H1 (cell line): ENCODE data around the gene HSPA4. TPM values are rescaled to one million over a fixed set of nuclear protein-coding genes. Genes with fewer than 3 reads are reported as not detected.

ENCODE experiments used
- CTCF ChIA-PET: fragments of 300-600 bp; sonication (Branson Sonifier 250); formaldehyde crosslinking; loops from one replicate; lab custom pipeline; 2021; ENCODE audit not compliant: partially characterized antibody; lab: Charles Lee
- POLR2A ChIA-PET: fragments of 300-600 bp; sonication (Branson Sonifier 250); formaldehyde crosslinking; loops from one replicate; lab custom pipeline; 2021; ENCODE audit warnings: inconsistent platforms; ENCODE audit not compliant: partially characterized antibody; lab: Charles Lee
- DNase-seq, 2 experiments: peaks; one replicate each; pipeline versions ENCODE4 v3.0.0 to v3.0.0-alpha.2; 2010 to 2022; ENCODE audit warnings: low spot score in 2 of 2, low read depth in 1 of 2, mixed read lengths in 1 of 2
- FAIRE-seq: peaks from 2 replicates; lab custom pipeline; 2011; peaks lifted over from hg19 to GRCh38; lab: Jason Lieb, UNC
- H2AFZ ChIP-seq: 2 replicates; pipeline ENCODE4 v1.8.1; 2012; ENCODE audit warnings: low read length, inconsistent platforms
- H2AK5ac ChIP-seq: 2 replicates; pipeline ENCODE4 v1.6.1; 2013; ENCODE audit warnings: low read depth, low read length
- H2BK120ac ChIP-seq: replicated peaks from 2 replicates; pipeline ENCODE3; 2013; ENCODE audit warnings: low read depth, low read length, inconsistent platforms
- H2BK12ac ChIP-seq: 2 replicates; pipeline ENCODE4 v1.6.1; 2013; ENCODE audit warnings: low read depth, low read length
- H2BK15ac ChIP-seq: 2 replicates; pipeline ENCODE4 v1.6.1; 2013; ENCODE audit warnings: low read length
- H2BK20ac ChIP-seq: 2 replicates; pipeline ENCODE4 v1.6.1; 2013; ENCODE audit warnings: low read length
- H2BK5ac ChIP-seq: 2 replicates; pipeline ENCODE4 v1.6.1; 2013; ENCODE audit warnings: low read depth, low read length
- H3K14ac ChIP-seq: 2 replicates; pipeline ENCODE4 v1.6.1; 2013; ENCODE audit warnings: inconsistent platforms; ENCODE audit not compliant: insufficient read length
- H3K18ac ChIP-seq: 2 replicates; pipeline ENCODE4 v1.6.1; 2013; ENCODE audit warnings: low read length; ENCODE audit errors: extremely low read depth
- H3K23ac ChIP-seq: 2 replicates; pipeline ENCODE4 v1.6.1; 2013; ENCODE audit warnings: inconsistent platforms; ENCODE audit not compliant: insufficient read length
- H3K23me2 ChIP-seq: 2 replicates; pipeline ENCODE4 v1.6.1; 2013; ENCODE audit warnings: low read depth, low read length
- H3K27ac ChIP-seq: 2 replicates; pipeline ENCODE4 v1.6.1; 2011; ENCODE audit warnings: low read depth, low read length, inconsistent platforms
- H3K27me3 ChIP-seq, 4 experiments: replicated peaks in 1 of 4; 1 replicate in 1 of 4; 2 replicates in 3 of 4; pipeline versions ENCODE4 v1.6.1 to v1.8.1; 2011 to 2013; ENCODE audit warnings: low read length in 3 of 4, mild to moderate bottlenecking in 3 of 4, inconsistent platforms in 2 of 4, mixed read lengths in 2 of 4, moderate library complexity in 1 of 4; ENCODE audit not compliant: control insufficient read depth in 3 of 4, insufficient read depth in 3 of 4; ENCODE audit errors: extremely low read depth in 1 of 4
- H3K36me3 ChIP-seq, 4 experiments: 2 replicates each; pipeline versions ENCODE4 v1.6.1 to v1.8.1; 2011 to 2013; ENCODE audit warnings: mild to moderate bottlenecking in 4 of 4, low read length in 3 of 4, moderate library complexity in 2 of 4, control low read depth in 1 of 4, inconsistent platforms in 1 of 4; ENCODE audit not compliant: insufficient read depth in 4 of 4, control insufficient read depth in 2 of 4
- H3K4ac ChIP-seq: replicated peaks from 2 replicates; pipeline ENCODE3; 2013; ENCODE audit warnings: low read length, low read depth, mixed read lengths, inconsistent platforms; ENCODE audit not compliant: insufficient read length
- H3K4me1 ChIP-seq, 4 experiments: replicated peaks in 1 of 4; 1 replicate in 1 of 4; 2 replicates in 3 of 4; pipeline versions ENCODE4 v1.6.1 to v1.8.1; 2011 to 2013; ENCODE audit warnings: low read length in 3 of 4, inconsistent platforms in 2 of 4, mixed read lengths in 1 of 4; ENCODE audit not compliant: insufficient read depth in 4 of 4, control insufficient read depth in 3 of 4
- H3K4me2 ChIP-seq, 2 experiments: 2 replicates each; pipeline versions ENCODE4 v1.6.1 to v1.8.1; 2011 to 2013; ENCODE audit warnings: low read depth in 2 of 2, low read length in 2 of 2, control low read depth in 1 of 2, inconsistent platforms in 1 of 2, mild to moderate bottlenecking in 1 of 2; ENCODE audit not compliant: insufficient read depth in 1 of 2
- H3K4me3 ChIP-seq, 4 experiments: fragments of 200-600, 300-600 bp in 1 of 4; sonication (generic), shearing (Covaris generic), sonication (Bioruptor Twin) in 1 of 4; 2 replicates each; pipeline versions ENCODE4 v1.5.1 to v1.8.1; 2011 to 2016; ENCODE audit warnings: low read length in 4 of 4, low read depth in 3 of 4, control low read depth in 2 of 4, inconsistent platforms in 2 of 4, mild to moderate bottlenecking in 2 of 4, mixed read lengths in 1 of 4, moderate library complexity in 1 of 4; ENCODE audit not compliant: insufficient read depth in 2 of 4; ENCODE audit errors: extremely low read depth in 1 of 4
- H3K56ac ChIP-seq: replicated peaks from 2 replicates; pipeline ENCODE3; 2013; ENCODE audit warnings: low read depth, mild to moderate bottlenecking, mixed read lengths, low read length, inconsistent platforms; ENCODE audit not compliant: insufficient read length
- H3K79me1 ChIP-seq: 2 replicates; pipeline ENCODE4 v1.6.1; 2013; ENCODE audit warnings: low read depth, low read length, control low read depth
- H3K79me2 ChIP-seq, 2 experiments: 2 replicates each; pipeline versions ENCODE4 v1.6.1 to v1.8.1; 2012 to 2013; ENCODE audit warnings: low read length in 2 of 2, mild to moderate bottlenecking in 2 of 2, inconsistent platforms in 1 of 2; ENCODE audit not compliant: insufficient read depth in 2 of 2, control insufficient read depth in 1 of 2
- H3K9ac ChIP-seq, 4 experiments: replicated peaks in 1 of 4; 1 replicate in 1 of 4; 2 replicates in 3 of 4; pipeline versions ENCODE4 v1.6.1 to v1.8.1; 2011 to 2013; ENCODE audit warnings: low read depth in 3 of 4, low read length in 3 of 4, control low read depth in 2 of 4, mild to moderate bottlenecking in 2 of 4, moderate library complexity in 2 of 4, inconsistent platforms in 1 of 4; ENCODE audit errors: extremely low read depth in 1 of 4
- H3K9me3 ChIP-seq, 2 experiments: 2 replicates each; pipeline versions ENCODE4 v1.6.1 to v1.8.1; 2012 to 2013; ENCODE audit warnings: mild to moderate bottlenecking in 2 of 2, moderate library complexity in 2 of 2, control low read depth in 1 of 2, inconsistent platforms in 1 of 2, low read depth in 1 of 2, low read length in 1 of 2, mixed read lengths in 1 of 2; ENCODE audit not compliant: insufficient read depth in 2 of 2
- H4K20me1 ChIP-seq, 2 experiments: replicated peaks in 1 of 2; 2 replicates each; pipeline versions ENCODE3 to v1.8.1; 2011 to 2013; ENCODE audit warnings: inconsistent platforms in 2 of 2, low read length in 2 of 2, mild to moderate bottlenecking in 1 of 2; ENCODE audit not compliant: insufficient read depth in 2 of 2, control insufficient read depth in 1 of 2
- H4K5ac ChIP-seq: 2 replicates; pipeline ENCODE4 v1.6.1; 2013; ENCODE audit warnings: low read length, low read depth, mixed read lengths, inconsistent platforms; ENCODE audit not compliant: insufficient read length
- H4K8ac ChIP-seq: 2 replicates; pipeline ENCODE4 v1.8.0; 2013; ENCODE audit warnings: mild to moderate bottlenecking, moderate library complexity, low read length, inconsistent platforms; ENCODE audit not compliant: insufficient read depth; ENCODE audit errors: extremely low read depth
- H4K91ac ChIP-seq: replicated peaks from 2 replicates; pipeline ENCODE3; 2013; ENCODE audit warnings: low read length, mixed read lengths, inconsistent platforms; ENCODE audit not compliant: insufficient read length
- CHD1 ChIP-seq: IDR thresholded peaks from 2 replicates; pipeline ENCODE4 v1.6.1; 2012; ENCODE audit warnings: low read depth, low read length, improper control_type of control experiment
- EGR1 ChIP-seq: IDR thresholded peaks from 2 replicates; pipeline ENCODE4 v1.6.1; 2011; ENCODE audit warnings: low read depth, low read length, borderline replicate concordance
- HDAC6 ChIP-seq: IDR thresholded peaks from one replicate; pipeline ENCODE4 v1.7.1; 2012; ENCODE audit warnings: low read depth, mild to moderate bottlenecking, inconsistent platforms, low read length, moderate library complexity
- SP1 ChIP-seq: IDR thresholded peaks from 2 replicates; pipeline ENCODE4 v1.6.1; 2011; ENCODE audit warnings: low read depth, low read length
- TCF12 ChIP-seq: IDR thresholded peaks from 2 replicates; pipeline ENCODE4 v1.6.1; 2011; ENCODE audit warnings: low read depth, mild to moderate bottlenecking, low read length
- USF2 ChIP-seq: IDR thresholded peaks from 2 replicates; pipeline ENCODE4 v1.6.1; 2011; ENCODE audit warnings: low read length, improper control_type of control experiment
- ZNF274 ChIP-seq: IDR thresholded peaks from 2 replicates; pipeline ENCODE4 v1.7.0; 2012; ENCODE audit warnings: low read length, borderline replicate concordance; ENCODE audit errors: extremely low read depth
- WGBS, 2 experiments: shearing (Covaris generic) in 1 of 2; methylation state at CpG; one replicate each; pipeline versions ENCODE4 v1.1.6 to v1.1.7; 2013 to 2015; ENCODE audit warnings: low lambda C conversion rate in 2 of 2, mixed read lengths in 2 of 2, inconsistent platforms in 1 of 2, low coverage in 1 of 2, missing lambda C conversion rate in 1 of 2; ENCODE audit not compliant: insufficient replicate concordance in 2 of 2, insufficient coverage in 1 of 2, insufficient read length in 1 of 2; ENCODE audit errors: extremely low coverage in 1 of 2, missing lambda C conversion rate in 1 of 2; 5-methylcytosine and 5-hydroxymethylcytosine counted together
- polyA plus RNA-seq, 7 experiments: library from polyadenylated mRNA; depleted of rRNA in 3 of 7; stranded (reverse) in 5 of 7; unstranded in 2 of 7; fragments of >200 nt in 5 of 7; fragments of 200-250 nt in 2 of 7; gene quantifications; 1 replicate in 5 of 7; 2 replicates in 1 of 7; 4 replicates in 1 of 7; pipeline versions ENCODE4 v1.2.1 to v1.2.3, GENCODE V29; 2011 to 2013; ENCODE audit warnings: missing spikeins in 2 of 7, mixed read lengths in 2 of 7
- total RNA-seq: library from RNA; stranded (reverse); fragmentation: NEBNext Ultra II Directional; extraction: Animal tissue kit (Norgen Biotek cat#: 25700); gene quantifications from 2 replicates; pipeline ENCODE4 v1.2.1, GENCODE V29; 2021
- TF ChIP-seq, protein P1 (sequence below): IDR thresholded peaks from 2 replicates; pipeline ENCODE4 v1.6.1; 2011; ENCODE audit warnings: low read depth, mild to moderate bottlenecking, low read length; ENCODE audit not compliant: insufficient read depth

The HSPA4 gene
- total and polyA plus RNA-seq, 2 of the 8 experiments (the other 6 are each of a cell fraction or from before 2014, with no cell fraction given), result 28.9 to 445 TPM

DNA sequence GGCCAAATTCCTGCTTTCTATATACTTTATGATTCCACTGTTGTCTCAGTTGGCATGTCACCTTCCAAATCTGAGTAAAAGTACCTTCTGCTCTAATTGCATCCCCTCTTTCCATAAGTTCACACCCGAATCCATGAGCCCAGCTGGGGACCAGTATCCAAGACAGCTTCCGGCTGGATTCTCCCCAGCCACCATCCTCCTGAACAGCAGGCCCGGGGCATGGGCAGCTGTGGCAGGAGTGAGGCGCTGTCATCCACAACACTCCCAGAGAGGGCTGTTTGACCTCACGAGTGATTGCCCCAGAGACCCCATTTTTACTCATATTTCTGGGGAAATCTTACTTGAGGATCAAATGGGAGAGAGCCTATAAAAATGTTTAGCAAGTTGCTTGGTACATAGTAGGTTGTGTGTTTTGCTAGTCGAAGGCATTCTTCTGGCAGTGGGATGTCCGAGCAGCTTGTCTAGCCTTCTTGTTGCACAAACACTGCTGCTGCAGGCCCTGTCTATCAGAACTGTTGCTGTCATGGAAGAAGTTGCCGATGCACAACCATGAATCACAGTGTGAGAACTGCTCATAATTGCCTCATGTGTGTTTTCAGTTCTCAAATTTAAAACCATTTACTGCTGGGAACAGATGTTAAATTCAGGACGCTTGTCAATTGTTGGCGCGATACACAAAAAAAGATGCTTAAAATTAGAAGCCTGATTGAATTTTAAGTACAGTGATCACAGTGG is 93.8 kb downstream of the HSPA4 start:
- no peak overlapping the region for H3K14ac ChIP-seq
- no peak overlapping the region for H3K4me3 ChIP-seq
- no peak overlapping the region for H2AFZ ChIP-seq
- no peak overlapping the region for H3K18ac ChIP-seq
- no peaks in the 10 kb centered on the region for H4K20me1 ChIP-seq
- no peak overlapping the region for H2BK5ac ChIP-seq
- H3K79me1 ChIP-seq, result no peaks in the 10 kb centered on the region
- H4K91ac ChIP-seq, result no peak overlapping the region
- H3K56ac ChIP-seq, result no peak overlapping the region
- no peak overlapping the region for H3K23ac ChIP-seq
- no peak for FAIRE-seq
- no peaks in the 10 kb centered on the region for H3K79me2 ChIP-seq
- no peak overlapping the region for H2BK15ac ChIP-seq
- H3K9ac ChIP-seq, result no peak overlapping the region
- DNase-seq, result no peak
- H3K27me3 ChIP-seq, result no peaks in the 10 kb centered on the region
- H2AK5ac ChIP-seq, result no peak overlapping the region
- no peak overlapping the region for H2BK20ac ChIP-seq
- H3K9me3 ChIP-seq, result no peaks in the 10 kb centered on the region
- no peak overlapping the region for H2BK12ac ChIP-seq
- WGBS, 2 experiments, result 86% methylated on average over 11 of the region's 11 CpGs; no CpG with 5 or more reads in 1 of the 2 experiments
- CTCF ChIA-PET, result no interaction called here
- no peak overlapping the region for H3K4ac ChIP-seq
- no peaks in the 10 kb centered on the region for H3K23me2 ChIP-seq
- H3K4me2 ChIP-seq, result no peak overlapping the region
- H4K5ac ChIP-seq, result no peak overlapping the region
- TF ChIP-seq ZNF274, result no peak
- TF ChIP-seq, protein P1, sequence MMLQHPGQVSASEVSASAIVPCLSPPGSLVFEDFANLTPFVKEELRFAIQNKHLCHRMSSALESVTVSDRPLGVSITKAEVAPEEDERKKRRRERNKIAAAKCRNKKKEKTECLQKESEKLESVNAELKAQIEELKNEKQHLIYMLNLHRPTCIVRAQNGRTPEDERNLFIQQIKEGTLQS, result no peak
- TF ChIP-seq USF2, result no peak
- no peak for TF ChIP-seq HDAC6
- no peak for TF ChIP-seq TCF12
- TF ChIP-seq CHD1, result no peak
- no peak for TF ChIP-seq EGR1
- no peak for TF ChIP-seq SP1
- TF ChIP-seq, all 59 proteins: peak for 0
- POLR2A ChIA-PET, result no interaction called here
- Histone ChIP-seq H3K4me1 (no peaks in the 10 kb centered on the region), H2BK120ac (no peak overlapping the region), H3K36me3 (no peaks in the 10 kb centered on the region), H4K8ac (no peak overlapping the region), H3K27ac (no peak overlapping the region)
